Erythroblast (primary cell): Measurements from ENCODE around the gene BICD2.

ENCODE experiments used
- GATA1 ChIP-seq: IDR thresholded peaks from 2 replicates; pipeline ENCODE4 v1.6.1; 2011; ENCODE audit warnings: low read depth, mild to moderate bottlenecking, control low read depth, low read length, moderate library complexity
- POLR2A ChIP-seq: IDR thresholded peaks from 2 replicates; pipeline ENCODE4 v1.6.1; 2011; ENCODE audit warnings: mild to moderate bottlenecking, low read length

DNA sequence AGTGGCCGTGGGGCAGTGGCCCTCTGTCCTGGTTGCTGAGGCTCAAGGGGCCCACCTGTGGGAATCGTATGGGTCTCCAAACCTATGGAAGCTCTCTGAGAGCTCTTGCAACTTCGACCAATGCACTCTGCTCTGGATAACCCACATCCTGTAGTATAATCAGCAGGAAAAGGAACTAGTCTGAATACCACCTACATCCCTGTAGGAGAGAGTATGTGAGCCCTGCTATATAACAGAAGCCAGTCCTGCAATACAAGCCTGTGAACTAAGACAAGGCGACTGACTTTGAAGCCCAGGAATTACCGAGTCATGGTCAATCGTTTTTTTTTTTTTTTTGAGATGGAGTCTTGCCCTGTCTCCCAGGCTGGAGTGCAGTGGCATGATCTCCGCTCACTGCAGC, 29.8 kb upstream of the BICD2 start:
- TF ChIP-seq POLR2A: no peak
- TF ChIP-seq GATA1: no peak
